RWPE1 (cell line): ENCODE data around the gene MTHFD2L.

Source experiments
- CTCF ChIA-PET: fragments of 350-600 bp; sonication (Branson Sonifier 250); formaldehyde crosslinking; extraction: SDS; loops from one replicate; lab custom pipeline; 2021; lab: Yijun Ruan, JAX
- POLR2A ChIA-PET: fragments of 400-600 bp; formaldehyde crosslinking; extraction: SDS; loops from one replicate; lab custom pipeline; 2020; ENCODE audit warnings: antibody characterized with exemption; ENCODE audit not compliant: low non-redundant PET; lab: Yijun Ruan, JAX
- DNase-seq: peaks from one replicate; pipeline ENCODE4 v3.0.0; 2012; ENCODE audit warnings: low spot score
- H3K27ac ChIP-seq: fragments of 450-650 bp; 2 replicates; pipeline ENCODE4 v1.5.1; 2017
- TF ChIP-seq, protein P1 (sequence below): fragments of 450-650 bp; conservative IDR thresholded peaks from 2 replicates; pipeline ENCODE4 v1.5.1; 2017; ENCODE audit warnings: low read depth, mild to moderate bottlenecking

Gene MTHFD2L

DNA sequence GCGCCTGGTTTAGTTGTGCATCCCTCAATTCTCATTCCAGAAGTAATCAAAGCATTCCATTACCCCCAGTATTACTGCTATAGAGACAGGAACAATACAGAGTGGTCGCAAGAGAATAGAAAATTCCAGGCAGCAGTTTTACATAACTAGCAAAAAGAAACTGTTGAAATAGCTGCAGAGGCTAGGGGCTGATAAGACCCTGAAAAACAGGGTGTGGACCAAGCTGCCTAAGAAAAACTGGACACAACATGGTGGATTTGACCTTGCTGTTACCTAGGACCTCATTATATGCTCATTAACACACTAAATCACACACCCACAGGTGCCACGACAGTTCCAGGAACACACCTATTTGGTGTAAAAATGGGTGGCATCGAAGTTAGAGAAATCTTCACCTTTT, 165.7 kb downstream of the MTHFD2L start:
- TF ChIP-seq, protein P1, sequence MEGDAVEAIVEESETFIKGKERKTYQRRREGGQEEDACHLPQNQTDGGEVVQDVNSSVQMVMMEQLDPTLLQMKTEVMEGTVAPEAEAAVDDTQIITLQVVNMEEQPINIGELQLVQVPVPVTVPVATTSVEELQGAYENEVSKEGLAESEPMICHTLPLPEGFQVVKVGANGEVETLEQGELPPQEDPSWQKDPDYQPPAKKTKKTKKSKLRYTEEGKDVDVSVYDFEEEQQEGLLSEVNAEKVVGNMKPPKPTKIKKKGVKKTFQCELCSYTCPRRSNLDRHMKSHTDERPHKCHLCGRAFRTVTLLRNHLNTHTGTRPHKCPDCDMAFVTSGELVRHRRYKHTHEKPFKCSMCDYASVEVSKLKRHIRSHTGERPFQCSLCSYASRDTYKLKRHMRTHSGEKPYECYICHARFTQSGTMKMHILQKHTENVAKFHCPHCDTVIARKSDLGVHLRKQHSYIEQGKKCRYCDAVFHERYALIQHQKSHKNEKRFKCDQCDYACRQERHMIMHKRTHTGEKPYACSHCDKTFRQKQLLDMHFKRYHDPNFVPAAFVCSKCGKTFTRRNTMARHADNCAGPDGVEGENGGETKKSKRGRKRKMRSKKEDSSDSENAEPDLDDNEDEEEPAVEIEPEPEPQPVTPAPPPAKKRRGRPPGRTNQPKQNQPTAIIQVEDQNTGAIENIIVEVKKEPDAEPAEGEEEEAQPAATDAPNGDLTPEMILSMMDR, result no peak
- H3K27ac ChIP-seq, result no peak overlapping the region
- no peak for DNase-seq
- CTCF ChIA-PET, result interaction anchor here (0.6 to 1.6 kb wide), 3 partner anchors 300 to 352 kb away, joined by 3 to 5 read pairs (median 3); no protein-coding TSS in a partner anchor
- POLR2A ChIA-PET, result no interaction called here

DNA sequence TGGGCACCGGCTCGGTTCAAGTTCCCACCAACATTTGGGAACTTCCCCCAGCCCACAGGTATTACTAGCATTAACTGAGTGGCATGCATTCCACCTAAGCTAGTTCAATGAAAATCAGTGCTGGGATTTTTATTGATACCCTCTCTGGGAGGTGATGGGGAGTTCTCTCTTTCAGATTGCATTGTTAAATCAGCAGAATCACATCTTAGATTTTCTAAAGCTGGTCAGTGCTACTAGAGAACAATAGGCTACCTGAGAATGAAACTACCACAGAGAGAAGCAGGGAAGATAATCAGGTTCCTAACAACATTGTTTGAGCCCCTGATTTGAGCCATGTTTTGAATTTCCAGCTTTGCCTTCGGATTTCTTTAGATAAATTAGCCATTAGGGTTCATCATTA, 166.3 kb downstream of the MTHFD2L start:
- POLR2A ChIA-PET, result no interaction called here
- CTCF ChIA-PET, result interaction anchor here (1.0 to 1.6 kb wide), 2 partner anchors 347 to 351 kb away, joined by 3 to 5 read pairs; no protein-coding TSS in a partner anchor
- no peak for DNase-seq
- no peak overlapping the region for H3K27ac ChIP-seq
- TF ChIP-seq, protein P1, result no peak

DNA sequence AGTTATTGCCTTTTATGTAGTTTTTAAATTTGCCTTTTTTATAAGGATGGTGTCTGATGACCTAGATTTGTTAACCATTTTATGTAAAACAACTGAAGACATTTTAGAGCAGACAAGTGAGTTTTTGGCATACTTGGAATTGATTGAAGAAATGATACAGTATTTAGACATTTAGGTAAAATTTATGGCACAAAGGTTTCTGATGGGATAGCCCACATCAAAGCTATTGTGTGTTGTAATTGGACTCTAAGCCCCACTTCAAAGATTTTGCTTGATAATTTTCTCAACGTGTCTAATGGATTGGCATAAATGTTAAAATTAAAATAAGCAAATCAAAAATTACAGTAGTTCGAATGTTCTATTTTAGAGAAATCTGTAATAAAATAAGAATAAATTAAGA, 168.0 kb downstream of the MTHFD2L start:
- ChIA-PET CTCF (no interaction called here), POLR2A (no interaction called here)
- TF ChIP-seq, protein P1, result no peak
- no peak overlapping the region for H3K27ac ChIP-seq
- no peak for DNase-seq

DNA sequence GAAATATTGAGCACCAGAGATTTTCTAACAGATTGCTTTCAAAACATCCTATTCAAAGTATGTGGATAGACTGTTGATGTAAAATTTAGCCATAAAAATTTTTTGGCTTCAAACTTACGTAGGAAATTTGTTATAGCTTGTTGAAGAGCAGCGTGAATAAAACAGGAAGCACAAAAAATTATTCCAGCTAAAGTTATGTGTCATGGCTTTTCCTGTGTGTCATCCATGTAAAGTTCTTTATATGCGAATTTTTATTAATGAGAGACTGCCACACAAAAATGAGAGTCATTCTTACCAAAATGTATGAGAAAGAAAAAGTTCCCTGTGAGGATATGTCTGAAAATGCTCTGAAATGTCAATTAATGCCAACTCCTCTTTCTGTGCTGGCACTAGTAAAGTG, 169.8 kb downstream of the MTHFD2L start:
- TF ChIP-seq, protein P1, result no peak
- no peak overlapping the region for H3K27ac ChIP-seq
- ChIA-PET POLR2A (no interaction called here), CTCF (interaction anchor here (0.6 kb wide), 1 partner anchor 1441 kb away, joined by 3 read pairs; no protein-coding TSS in a partner anchor)
- DNase-seq, result peak; percentile 13

DNA sequence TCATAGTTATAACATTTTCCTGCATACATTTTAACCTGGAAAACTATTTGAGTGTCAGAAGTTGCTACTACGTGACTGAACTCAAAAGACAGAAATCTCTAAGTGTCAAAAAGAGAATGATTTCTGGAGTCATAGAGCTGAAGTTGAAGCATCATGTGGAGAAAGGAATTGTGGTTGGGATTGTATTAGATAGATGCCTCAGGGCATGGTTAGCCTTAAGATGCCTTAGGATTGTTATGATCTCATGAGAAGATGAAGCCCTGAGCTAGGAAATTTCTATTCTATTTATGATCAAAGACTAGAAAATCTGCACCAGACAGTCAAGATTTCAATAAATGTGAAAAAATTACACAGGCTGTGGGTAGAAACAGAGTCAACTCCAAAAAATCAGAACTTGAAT, 170.6 kb downstream of the MTHFD2L start:
- TF ChIP-seq, protein P1, result no peak
- ChIA-PET POLR2A (no interaction called here), CTCF (no interaction called here)
- no peak for DNase-seq
- no peak overlapping the region for H3K27ac ChIP-seq

DNA sequence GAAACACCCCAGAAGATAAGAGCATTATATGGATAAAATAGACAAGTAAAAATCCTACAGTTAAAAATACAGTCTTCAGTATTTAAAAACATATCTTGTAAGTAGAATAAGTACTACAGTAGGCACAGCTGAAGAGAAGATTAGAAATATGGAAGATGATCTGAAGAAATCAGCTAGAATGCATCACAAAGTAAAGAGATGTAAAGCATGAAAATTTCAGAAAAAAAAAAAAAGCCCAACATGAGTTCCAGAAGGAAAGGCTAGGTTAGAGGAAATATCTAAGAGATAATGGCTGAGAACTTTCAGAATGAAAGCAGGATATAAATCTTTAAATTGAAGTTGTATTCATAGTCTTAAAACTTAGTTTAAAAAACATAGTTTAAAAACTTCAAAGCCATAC, 171.4 kb downstream of the MTHFD2L start:
- TF ChIP-seq, protein P1, result no peak
- H3K27ac ChIP-seq, result no peak overlapping the region
- CTCF ChIA-PET, result interaction anchor here (1.4 kb wide), 1 partner anchor 8 kb away, joined by 5 read pairs; no protein-coding TSS in a partner anchor
- no peak for DNase-seq
- POLR2A ChIA-PET, result no interaction called here
